Epithelial cell of esophagus (primary cell): ENCODE results near the gene KIR2DL4.

Experiments
- DNase-seq: peaks from one replicate; pipeline ENCODE4 v3.0.0; 2010; ENCODE audit warnings: low read depth
- H3K4me3 ChIP-seq: 2 replicates; pipeline ENCODE4 v1.5.1; 2011; ENCODE audit warnings: mild to moderate bottlenecking, low read length, control low read depth
- CTCF ChIP-seq: IDR thresholded peaks from 2 replicates; pipeline ENCODE4 v1.5.1; 2011; ENCODE audit warnings: low read depth, mild to moderate bottlenecking, low read length, control low read depth, inconsistent platforms; ENCODE audit not compliant: insufficient read depth; ENCODE audit errors: missing control alignments

The KIR2DL4 gene

GRCh38 chr19:54790711-54791110 is 12.7 kb upstream of the KIR2DL4 start:
- H3K4me3 ChIP-seq, result no peak overlapping the region
- no peak for TF ChIP-seq CTCF
- no peak for DNase-seq

GRCh38 chr19:54791476-54791875 is 11.9 kb upstream of the KIR2DL4 start:
- H3K4me3 ChIP-seq, result no peak overlapping the region
- TF ChIP-seq CTCF, result no peak
- DNase-seq, result no peak

GRCh38 chr19:54792814-54793213 is 10.6 kb upstream of the KIR2DL4 start:
- TF ChIP-seq CTCF, result no peak
- H3K4me3 ChIP-seq, result no peak overlapping the region
- DNase-seq, result no peak

- DNase-seq, result no peak
- H3K4me3 ChIP-seq, result no peak overlapping the region
- no peak for TF ChIP-seq CTCF
Measured at GRCh38 chr19:54795758-54796157, 7.7 kb upstream of the KIR2DL4 start.

- no peak for DNase-seq
- no peak for TF ChIP-seq CTCF
- H3K4me3 ChIP-seq, result no peak overlapping the region
Measured at GRCh38 chr19:54804101-54804500, 691 bp downstream of the KIR2DL4 start.

GRCh38 chr19:54804571-54804970 is 1.2 kb downstream of the KIR2DL4 start:
- DNase-seq, result no peak
- no peak overlapping the region for H3K4me3 ChIP-seq
- no peak for TF ChIP-seq CTCF

- TF ChIP-seq CTCF, result no peak
- no peak for DNase-seq
- H3K4me3 ChIP-seq, result no peak overlapping the region
Measured at GRCh38 chr19:54805665-54806515, 2.5 kb downstream of the KIR2DL4 start.
